Osteoblast (primary cell): Measurements from ENCODE around the gene CSN1S1. TPM values are rescaled to one million over a fixed set of nuclear protein-coding genes. Genes with fewer than 3 reads are reported as not detected.
"Not testable (repeated sequence)": the region's sequence is repeated elsewhere in the genome, so short reads cannot be mapped to it uniquely, and the experiment has no call there.

ENCODE experiments used
- DNase-seq: peaks from one replicate; pipeline ENCODE4 v3.0.0; 2011; ENCODE audit warnings: low spot score, mixed read lengths; ENCODE audit not compliant: insufficient read length; ENCODE audit errors: missing footprints
- H2AFZ ChIP-seq: 2 replicates; pipeline ENCODE4 v1.6.0; 2011; ENCODE audit warnings: mild to moderate bottlenecking, low read length
- H3K27ac ChIP-seq: 2 replicates; pipeline ENCODE4 v1.5.1; 2011; ENCODE audit warnings: mild to moderate bottlenecking, low read depth, low read length, moderate library complexity
- H3K27me3 ChIP-seq: 2 replicates; pipeline ENCODE4 v1.6.0; 2012; ENCODE audit warnings: mild to moderate bottlenecking, control low read depth, inconsistent platforms, low read length, moderate library complexity; ENCODE audit not compliant: insufficient read depth
- H3K36me3 ChIP-seq: 2 replicates; pipeline ENCODE4 v1.5.1; 2011; ENCODE audit warnings: mild to moderate bottlenecking, low read length, control low read depth, moderate library complexity; ENCODE audit not compliant: insufficient read depth
- H3K4me1 ChIP-seq: 2 replicates; pipeline ENCODE4 v1.5.1; 2011; ENCODE audit warnings: mild to moderate bottlenecking, low read length, control low read depth, moderate library complexity; ENCODE audit not compliant: insufficient read depth
- H3K4me2 ChIP-seq: 2 replicates; pipeline ENCODE4 v1.6.0; 2011; ENCODE audit warnings: mild to moderate bottlenecking, low read length; ENCODE audit not compliant: insufficient read depth
- H3K4me3 ChIP-seq: fragments of 200-600 bp; sonication (generic); 3 replicates; pipeline ENCODE4 v1.5.1; 2012; ENCODE audit warnings: mild to moderate bottlenecking, low read length, inconsistent platforms; ENCODE audit not compliant: insufficient read depth
- H3K79me2 ChIP-seq: 2 replicates; pipeline ENCODE4 v1.6.0; 2012; ENCODE audit warnings: mild to moderate bottlenecking, low read length, control low read depth, inconsistent platforms; ENCODE audit not compliant: insufficient read depth
- H3K9me3 ChIP-seq: 2 replicates; pipeline ENCODE4 v1.5.1; 2011; ENCODE audit warnings: low read depth, low read length, control low read depth
- H4K20me1 ChIP-seq: 2 replicates; pipeline ENCODE4 v1.6.0; 2012; ENCODE audit warnings: mild to moderate bottlenecking, low read length, control low read depth; ENCODE audit not compliant: insufficient read depth
- total RNA-seq: library from RNA; depleted of rRNA; stranded (reverse); fragments of >200 nt; gene quantifications from 2 replicates; pipeline ENCODE4 v1.2.3, GENCODE V29; 2012
- TF ChIP-seq, protein P1 (sequence below): IDR thresholded peaks from 2 replicates; pipeline ENCODE4 v1.5.1; 2011; ENCODE audit warnings: mild to moderate bottlenecking, low read depth, low read length, moderate library complexity; ENCODE audit errors: extremely low read depth

The CSN1S1 gene
- total RNA-seq, 1 donor = not detected

GRCh38 chr4:69909195-69909594 is 21.7 kb upstream of the CSN1S1 start:
- H3K27me3 ChIP-seq = no peaks in the 10 kb centered on the region
- TF ChIP-seq, protein P1, sequence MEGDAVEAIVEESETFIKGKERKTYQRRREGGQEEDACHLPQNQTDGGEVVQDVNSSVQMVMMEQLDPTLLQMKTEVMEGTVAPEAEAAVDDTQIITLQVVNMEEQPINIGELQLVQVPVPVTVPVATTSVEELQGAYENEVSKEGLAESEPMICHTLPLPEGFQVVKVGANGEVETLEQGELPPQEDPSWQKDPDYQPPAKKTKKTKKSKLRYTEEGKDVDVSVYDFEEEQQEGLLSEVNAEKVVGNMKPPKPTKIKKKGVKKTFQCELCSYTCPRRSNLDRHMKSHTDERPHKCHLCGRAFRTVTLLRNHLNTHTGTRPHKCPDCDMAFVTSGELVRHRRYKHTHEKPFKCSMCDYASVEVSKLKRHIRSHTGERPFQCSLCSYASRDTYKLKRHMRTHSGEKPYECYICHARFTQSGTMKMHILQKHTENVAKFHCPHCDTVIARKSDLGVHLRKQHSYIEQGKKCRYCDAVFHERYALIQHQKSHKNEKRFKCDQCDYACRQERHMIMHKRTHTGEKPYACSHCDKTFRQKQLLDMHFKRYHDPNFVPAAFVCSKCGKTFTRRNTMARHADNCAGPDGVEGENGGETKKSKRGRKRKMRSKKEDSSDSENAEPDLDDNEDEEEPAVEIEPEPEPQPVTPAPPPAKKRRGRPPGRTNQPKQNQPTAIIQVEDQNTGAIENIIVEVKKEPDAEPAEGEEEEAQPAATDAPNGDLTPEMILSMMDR = no peak

GRCh38 chr4:69910016-69910782 is 20.7 kb upstream of the CSN1S1 start:
- TF ChIP-seq, protein P1 = no peak
- DNase-seq = no peak
- Histone ChIP-seq H3K4me1 (no peaks in the 10 kb centered on the region), H3K4me3 (no peak overlapping the region), H3K9me3 (no peaks in the 10 kb centered on the region), H3K4me2 (no peak overlapping the region), H3K27me3 (no peaks in the 10 kb centered on the region), H4K20me1 (no peaks in the 10 kb centered on the region), H3K27ac (no peak overlapping the region), H2AFZ (no peak overlapping the region), H3K79me2 (no peaks in the 10 kb centered on the region), H3K36me3 (no peaks in the 10 kb centered on the region)

More at GRCh38 chr4:69909195-69909594, 21.7 kb upstream of the CSN1S1 start:
- no peak for DNase-seq
- H3K79me2 ChIP-seq = no peaks in the 10 kb centered on the region
- H3K9me3 ChIP-seq = no peaks in the 10 kb centered on the region
- no peaks in the 10 kb centered on the region for H4K20me1 ChIP-seq
- no peak overlapping the region for H2AFZ ChIP-seq
- no peak overlapping the region for H3K4me3 ChIP-seq
- H3K27ac ChIP-seq = no peak overlapping the region
- no peak overlapping the region for H3K4me2 ChIP-seq
- no peaks in the 10 kb centered on the region for H3K36me3 ChIP-seq
- no peaks in the 10 kb centered on the region for H3K4me1 ChIP-seq

- no peaks in the 10 kb centered on the region for H3K27me3 ChIP-seq
Observed at GRCh38 chr4:69920874-69921273, 10.0 kb upstream of the CSN1S1 start.

DNA sequence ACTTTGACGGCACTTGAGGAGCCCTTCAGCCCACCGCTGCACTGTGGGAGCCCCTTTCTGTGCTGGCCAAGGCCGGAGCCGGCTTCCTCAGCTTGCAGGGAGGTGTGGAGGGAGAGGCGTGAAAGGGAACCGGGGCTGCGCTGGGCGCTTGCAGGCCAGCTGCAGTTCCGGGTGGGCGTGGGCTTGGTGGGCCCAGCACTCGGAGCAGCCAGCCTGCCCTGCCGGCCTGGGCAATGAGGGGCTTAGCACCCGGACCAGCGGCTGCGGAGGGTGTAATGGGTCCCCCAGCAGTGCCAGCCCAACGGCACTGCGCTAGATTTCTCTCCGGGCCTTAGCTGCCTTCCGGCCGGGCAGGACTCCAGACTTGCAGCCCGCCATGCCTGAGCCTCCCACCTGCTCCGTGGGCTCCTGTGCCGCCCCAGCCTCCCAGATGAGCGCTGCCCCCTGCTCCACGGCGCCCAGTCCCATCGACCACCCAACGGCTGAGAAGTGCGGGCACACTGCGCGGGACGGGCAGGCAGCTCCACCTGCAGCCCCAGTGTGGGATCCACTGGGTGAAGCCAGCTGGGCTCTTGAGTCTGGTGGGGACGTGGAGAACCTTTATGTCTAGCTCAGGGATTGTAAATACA is 7.0 kb upstream of the CSN1S1 start:
- not testable (repeated sequence) for H3K27ac ChIP-seq, H3K4me3 ChIP-seq, H3K36me3 ChIP-seq, H3K9me3 ChIP-seq, DNase-seq, H3K79me2 ChIP-seq, H2AFZ ChIP-seq, H4K20me1 ChIP-seq, H3K4me1 ChIP-seq, H3K27me3 ChIP-seq, H3K4me2 ChIP-seq

More at GRCh38 chr4:69920874-69921273, 10.0 kb upstream of the CSN1S1 start:
- Histone ChIP-seq H3K79me2 (no peaks in the 10 kb centered on the region), H3K4me1 (no peaks in the 10 kb centered on the region), H3K36me3 (no peaks in the 10 kb centered on the region), H4K20me1 (no peaks in the 10 kb centered on the region), H3K4me3 (no peak overlapping the region), H3K4me2 (no peak overlapping the region), H3K9me3 (no peaks in the 10 kb centered on the region), H3K27ac (no peak overlapping the region), H2AFZ (no peak overlapping the region)
- no peak for DNase-seq
- TF ChIP-seq, protein P1 = no peak
